Peyer's patch (tissue), 4 donors: ENCODE results near the gene CUZD1.

Experiments
- POLR2A ChIP-seq, 2 donors: fragments of 450-650 bp; IDR thresholded peaks; one replicate each; pipeline ENCODE4 v1.5.1; 2017; ENCODE audit warnings: antibody characterized with exemption in 2 of 2, mild to moderate bottlenecking in 2 of 2, moderate library complexity in 2 of 2
- TF ChIP-seq, protein P1 (sequence below), 6 experiments: fragments of 450-650 bp in 4 of 6; fragments of 200-600 bp in 2 of 6; sonication (generic) in 1 of 6; IDR thresholded peaks; one replicate each; pipeline ENCODE4 v1.5.1; 2017 to 2019; ENCODE audit warnings: antibody characterized with exemption in 6 of 6, mild to moderate bottlenecking in 3 of 6, moderate library complexity in 1 of 6

DNA sequence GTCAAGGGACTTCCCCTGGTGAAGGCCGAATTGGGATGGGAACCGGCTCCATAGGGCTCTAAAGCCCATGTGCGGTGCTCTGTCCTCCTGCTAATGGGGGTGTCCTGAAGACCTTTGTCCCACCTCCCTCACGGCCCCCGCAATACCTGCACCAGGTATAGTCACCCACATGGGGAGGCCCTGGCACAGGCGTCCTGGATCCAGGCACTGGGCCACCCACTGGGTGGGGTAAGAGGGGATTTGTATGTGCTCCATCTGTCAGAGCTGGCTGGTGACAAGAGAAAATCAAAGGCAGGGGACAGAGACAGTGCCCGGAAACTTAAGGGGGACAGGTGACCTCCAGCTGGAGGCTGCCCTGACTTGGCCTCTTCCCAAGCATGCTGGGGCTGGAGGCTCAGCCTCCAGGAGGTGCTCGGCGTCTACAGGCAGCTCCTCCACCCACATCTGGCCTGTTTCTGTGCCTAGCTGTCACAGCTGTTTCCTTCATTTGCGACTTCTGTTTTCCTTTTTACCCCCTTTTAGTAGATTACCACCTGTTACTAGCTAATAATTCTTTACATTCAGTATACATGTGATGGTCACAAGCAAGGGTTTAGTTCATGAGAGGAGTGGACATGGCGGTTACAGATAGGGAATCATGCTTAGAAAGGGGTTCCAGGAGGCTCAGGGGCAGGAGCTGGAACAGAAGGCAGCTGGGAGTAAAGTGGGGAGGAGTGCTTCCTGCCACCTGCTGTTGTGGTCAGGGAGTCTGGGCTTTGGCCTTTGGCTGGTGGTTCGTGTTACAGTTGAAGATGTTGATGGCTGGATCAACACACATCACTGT, 2.3 kb upstream of the CUZD1 start:
- no peak for TF ChIP-seq POLR2A (IDR thresholded peaks at IDR 0.05)
- TF ChIP-seq, protein P1, sequence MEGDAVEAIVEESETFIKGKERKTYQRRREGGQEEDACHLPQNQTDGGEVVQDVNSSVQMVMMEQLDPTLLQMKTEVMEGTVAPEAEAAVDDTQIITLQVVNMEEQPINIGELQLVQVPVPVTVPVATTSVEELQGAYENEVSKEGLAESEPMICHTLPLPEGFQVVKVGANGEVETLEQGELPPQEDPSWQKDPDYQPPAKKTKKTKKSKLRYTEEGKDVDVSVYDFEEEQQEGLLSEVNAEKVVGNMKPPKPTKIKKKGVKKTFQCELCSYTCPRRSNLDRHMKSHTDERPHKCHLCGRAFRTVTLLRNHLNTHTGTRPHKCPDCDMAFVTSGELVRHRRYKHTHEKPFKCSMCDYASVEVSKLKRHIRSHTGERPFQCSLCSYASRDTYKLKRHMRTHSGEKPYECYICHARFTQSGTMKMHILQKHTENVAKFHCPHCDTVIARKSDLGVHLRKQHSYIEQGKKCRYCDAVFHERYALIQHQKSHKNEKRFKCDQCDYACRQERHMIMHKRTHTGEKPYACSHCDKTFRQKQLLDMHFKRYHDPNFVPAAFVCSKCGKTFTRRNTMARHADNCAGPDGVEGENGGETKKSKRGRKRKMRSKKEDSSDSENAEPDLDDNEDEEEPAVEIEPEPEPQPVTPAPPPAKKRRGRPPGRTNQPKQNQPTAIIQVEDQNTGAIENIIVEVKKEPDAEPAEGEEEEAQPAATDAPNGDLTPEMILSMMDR (IDR thresholded peaks at IDR 0.05): no peak
